Psoas muscle (tissue), 8 donors: ENCODE measurements around the gene MAP2K1. TPM values are rescaled to one million over a fixed set of nuclear protein-coding genes. Genes with fewer than 3 reads are reported as not detected.

ENCODE experiments used
- ATAC-seq, 4 donors: fragments of 200-7000 bp; cut with Tn5 transposase; one replicate each; pipeline ENCODE4 v1.9.1; 2020; ENCODE audit warnings: moderate library complexity in 3 of 4, mild to moderate bottlenecking in 2 of 4
- DNase-seq, 2 donors: peaks; one replicate each; pipeline ENCODE4 v3.0.0-alpha.2; 2020
- H3K27ac ChIP-seq: fragments of 200-600 bp; one replicate; pipeline ENCODE4 v1.8.0; 2022
- H3K27me3 ChIP-seq, 3 donors: fragments of 200-600 bp in 1 of 3; one replicate each; pipeline versions ENCODE4 v1.6.1 to v1.8.0; 2013 to 2022; ENCODE audit warnings: low read length in 2 of 3, mild to moderate bottlenecking in 2 of 3, moderate library complexity in 1 of 3; ENCODE audit not compliant: insufficient read depth in 3 of 3
- H3K36me3 ChIP-seq, 2 donors: fragments of 200-600 bp in 1 of 2; one replicate each; pipeline versions ENCODE4 v1.6.1 to v1.8.0; 2013 to 2022; ENCODE audit warnings: low read depth in 1 of 2, mild to moderate bottlenecking in 1 of 2, moderate library complexity in 1 of 2; ENCODE audit not compliant: insufficient read depth in 1 of 2
- H3K4me1 ChIP-seq: fragments of 200-600 bp; one replicate; pipeline ENCODE4 v1.8.0; 2022
- H3K4me3 ChIP-seq: fragments of 200-600 bp; one replicate; pipeline ENCODE4 v1.8.0; 2022; ENCODE audit warnings: mild to moderate bottlenecking
- H3K9me3 ChIP-seq: fragments of 200-600 bp; one replicate; pipeline ENCODE4 v1.8.0; 2022
- WGBS, 3 donors: extraction: QIAGEN DNeasy Blood & Tissue Kit; methylation state at CpG; one replicate each; pipeline versions ENCODE4 v1.1.6 to v1.1.7; 2013; 5-methylcytosine and 5-hydroxymethylcytosine counted together
- intact Hi-C, 2 donors: fragments of 100-400 bp; cut with DNase I; formaldehyde crosslinking; loops; one replicate each; pipeline versions ENCODE4 v1.11.0 to v1.14.2; 2022
- polyA plus RNA-seq, 3 donors: library from polyadenylated mRNA; stranded (reverse); fragments of 200-250 nt; gene quantifications; one replicate each; pipeline ENCODE4 v1.2.3, GENCODE V29; 2013
- total RNA-seq, 4 donors: library from RNA; stranded (reverse); fragmentation: NEBNext Ultra II Directional in 2 of 4; extraction: Animal tissue kit (Norgen Biotek cat#: 25700) in 2 of 4; gene quantifications; one replicate each; pipeline versions ENCODE4 v1.2.1 to v1.2.4, GENCODE V29; 2021 to 2023
- TF ChIP-seq, protein P1 (sequence below): fragments of 200-600 bp; IDR thresholded peaks from one replicate; pipeline ENCODE4 v1.8.0; 2022; ENCODE audit warnings: antibody characterized with exemption
- donor health status: healthy with polysubstance abuse.
- donor health status: DM: no; HTN: no; CAD: no; lungs with moderate emphysema.
- donor health status: Bipolar disorder and iron deficiency.
- donor health status: healthy.
- donor health status: DM: yes; HTN: yes; CAD: no.
- donor health status: DM: no; HTN: no; CAD: no.
- donor health status: DM: no; HTN: no; CAD: no.
- donor health status: DM: yes; HTN: yes; CAD: no.

MAP2K1 gene
- total and polyA plus RNA-seq, 7 donors = 56.3 to 135 (median 66.9) TPM

DNA sequence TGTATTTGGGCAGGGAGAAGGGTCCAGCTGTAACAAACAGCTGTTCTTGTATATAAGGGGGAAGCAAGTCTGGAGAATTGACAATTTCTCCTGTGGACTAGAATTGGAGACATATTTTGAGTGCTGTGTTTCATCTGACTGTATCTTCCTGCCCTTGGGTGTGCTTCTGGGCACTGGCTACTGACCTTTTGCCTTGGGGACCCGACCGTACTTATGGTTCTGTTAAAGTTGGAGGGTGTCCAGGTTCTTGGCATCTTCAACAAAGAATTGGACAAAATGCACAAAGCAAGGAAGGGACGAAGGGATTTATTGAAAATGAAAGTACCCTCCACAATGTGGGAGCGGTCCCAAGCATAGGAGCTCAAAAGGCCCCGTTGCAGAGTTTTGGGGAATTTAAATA lies 31.0 kb downstream of the MAP2K1 start:
- Histone ChIP-seq H3K27ac (no peak overlapping the region), H3K4me3 (peak overlapping the region; percentile 29), H3K27me3 (no peaks in the 10 kb centered on the region), H3K4me1 (peaks cover 16% of the 10 kb centered on the region), H3K9me3 (peaks cover 5% of the 10 kb centered on the region), H3K36me3 (no peaks in the 10 kb centered on the region)
- intact Hi-C loops = no loop called here
- WGBS, 3 donors = 29 to 37% (median 35%) methylated on average over 5 of the region's 5 CpGs
- ATAC-seq = no peak
- TF ChIP-seq, protein P1, sequence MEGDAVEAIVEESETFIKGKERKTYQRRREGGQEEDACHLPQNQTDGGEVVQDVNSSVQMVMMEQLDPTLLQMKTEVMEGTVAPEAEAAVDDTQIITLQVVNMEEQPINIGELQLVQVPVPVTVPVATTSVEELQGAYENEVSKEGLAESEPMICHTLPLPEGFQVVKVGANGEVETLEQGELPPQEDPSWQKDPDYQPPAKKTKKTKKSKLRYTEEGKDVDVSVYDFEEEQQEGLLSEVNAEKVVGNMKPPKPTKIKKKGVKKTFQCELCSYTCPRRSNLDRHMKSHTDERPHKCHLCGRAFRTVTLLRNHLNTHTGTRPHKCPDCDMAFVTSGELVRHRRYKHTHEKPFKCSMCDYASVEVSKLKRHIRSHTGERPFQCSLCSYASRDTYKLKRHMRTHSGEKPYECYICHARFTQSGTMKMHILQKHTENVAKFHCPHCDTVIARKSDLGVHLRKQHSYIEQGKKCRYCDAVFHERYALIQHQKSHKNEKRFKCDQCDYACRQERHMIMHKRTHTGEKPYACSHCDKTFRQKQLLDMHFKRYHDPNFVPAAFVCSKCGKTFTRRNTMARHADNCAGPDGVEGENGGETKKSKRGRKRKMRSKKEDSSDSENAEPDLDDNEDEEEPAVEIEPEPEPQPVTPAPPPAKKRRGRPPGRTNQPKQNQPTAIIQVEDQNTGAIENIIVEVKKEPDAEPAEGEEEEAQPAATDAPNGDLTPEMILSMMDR = no peak
- no peak for DNase-seq

DNA sequence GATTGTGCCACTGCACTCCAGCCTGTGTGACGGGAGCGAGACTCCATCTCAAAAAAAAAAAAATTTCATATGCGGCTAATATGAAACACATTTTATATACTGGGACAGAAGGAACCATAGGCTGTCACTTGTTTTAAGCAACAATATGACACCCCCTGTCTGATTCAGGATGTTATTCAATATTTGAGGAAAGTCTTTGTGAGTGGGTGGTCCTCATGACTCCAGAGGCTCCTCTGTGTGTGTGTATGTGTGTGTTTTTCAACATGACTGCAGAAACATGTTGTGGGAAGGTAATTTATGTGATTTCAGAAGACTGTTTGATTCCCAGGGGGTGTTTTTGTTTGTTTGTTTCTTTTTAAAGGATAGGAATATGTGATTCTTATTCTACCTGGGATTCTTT lies 32.8 kb downstream of the MAP2K1 start:
- intact Hi-C loops = no loop called here

DNA sequence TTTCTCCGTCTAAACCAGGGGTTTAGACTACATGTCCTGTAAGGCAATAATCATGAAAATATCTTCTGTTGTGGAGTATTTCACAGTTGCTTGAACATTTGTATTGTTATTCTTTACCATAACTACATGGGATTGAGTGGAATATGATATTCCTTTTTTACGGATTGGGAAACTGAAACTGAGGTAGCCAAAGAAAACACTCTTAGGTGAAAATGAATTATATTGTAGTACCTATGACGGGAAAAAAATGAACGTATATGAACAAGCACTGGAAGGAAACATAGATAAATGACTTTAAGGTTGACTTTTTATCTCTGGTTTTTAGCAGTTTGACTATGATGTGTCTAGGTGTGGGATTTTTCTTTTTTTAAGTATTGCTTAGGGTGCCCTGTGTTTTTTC lies 35.6 kb downstream of the MAP2K1 start:
- 93 to 95% (median 93%) methylated on average over 4 of the region's 4 CpGs for WGBS, 3 donors
- no peak for ATAC-seq
- Histone ChIP-seq H3K4me3 (no peak overlapping the region), H3K4me1 (peaks cover 5% of the 10 kb centered on the region), H3K9me3 (no peaks in the 10 kb centered on the region), H3K27me3 (no peaks in the 10 kb centered on the region), H3K36me3 (no peaks in the 10 kb centered on the region), H3K27ac (no peak overlapping the region)
- no peak for DNase-seq
- TF ChIP-seq, protein P1 = no peak
- intact Hi-C loops = no loop called here

More for the DNA sequence above, 32.8 kb downstream of the MAP2K1 start:
- H3K4me3 ChIP-seq = no peak overlapping the region
- no peaks in the 10 kb centered on the region for H3K27me3 ChIP-seq
- ATAC-seq = no peak
- WGBS, 3 donors = 96 to 99% (median 97%) methylated on average over 3 of the region's 3 CpGs
- H3K4me1 ChIP-seq = peaks cover 16% of the 10 kb centered on the region
- no peaks in the 10 kb centered on the region for H3K9me3 ChIP-seq
- TF ChIP-seq, protein P1 = no peak
- H3K27ac ChIP-seq = no peak overlapping the region
- no peak for DNase-seq
- H3K36me3 ChIP-seq = no peaks in the 10 kb centered on the region

DNA sequence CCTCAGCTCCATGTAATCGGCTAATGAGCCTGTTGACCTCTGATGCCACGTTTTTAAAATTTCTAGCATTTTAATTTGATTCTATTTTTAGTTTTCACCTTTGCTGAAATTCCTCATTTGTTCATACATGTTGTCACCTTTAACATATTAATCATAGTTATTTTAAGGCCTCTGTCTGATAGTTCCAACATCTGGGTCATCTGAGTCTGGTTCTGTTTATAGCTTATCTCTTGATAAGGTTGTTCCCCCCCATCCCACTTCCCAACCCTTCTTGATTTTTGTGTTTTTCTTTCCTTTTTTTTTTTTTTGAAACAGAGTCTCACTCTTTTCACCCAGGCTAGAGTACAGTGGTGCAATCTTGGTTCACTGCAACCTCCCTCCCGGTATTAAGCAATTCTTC lies 36.4 kb downstream of the MAP2K1 start:
- TF ChIP-seq, protein P1 = no peak
- 63 to 83% (median 74%) methylated on average over 3 of the region's 3 CpGs for WGBS, 3 donors

DNA sequence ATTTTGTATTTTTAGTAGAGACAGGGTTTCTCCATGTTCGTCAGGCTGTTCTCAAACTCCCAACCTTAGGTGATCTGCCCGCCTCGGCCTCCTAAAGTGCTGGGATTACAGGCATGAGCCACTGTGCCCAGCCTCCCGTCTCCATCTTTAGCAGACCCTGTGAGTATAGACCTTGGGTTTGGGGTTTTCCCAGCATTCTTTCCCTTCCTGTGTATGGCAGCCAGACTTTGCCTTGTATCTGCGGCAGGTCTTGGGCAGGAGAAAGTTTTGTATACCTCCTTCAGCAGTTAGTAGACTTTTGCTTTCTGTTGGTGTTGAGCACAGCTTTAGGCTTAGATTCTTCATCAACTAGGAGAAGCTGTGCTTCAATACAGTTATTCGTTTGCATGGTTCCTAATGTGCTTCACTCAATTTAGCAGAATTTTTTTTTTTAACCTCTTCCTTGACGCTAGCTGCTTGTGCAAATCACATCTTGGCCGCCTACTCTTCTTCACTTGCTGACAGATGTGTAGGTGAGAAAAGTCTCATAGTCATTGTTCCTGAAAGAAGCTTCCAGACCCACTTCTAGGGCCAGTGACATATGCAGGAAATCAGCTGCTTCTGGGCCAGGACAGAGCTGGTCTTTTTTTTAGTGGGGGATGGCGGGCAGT lies 38.4 kb downstream of the MAP2K1 start:
- TF ChIP-seq, protein P1 = no peak
- ATAC-seq (no peak), DNase-seq (no peak)
- intact Hi-C loops = no loop called here
- Histone ChIP-seq H3K27ac (no peak overlapping the region), H3K27me3 (no peaks in the 10 kb centered on the region), H3K36me3 (no peaks in the 10 kb centered on the region), H3K4me1 (no peaks in the 10 kb centered on the region), H3K4me3 (no peak overlapping the region), H3K9me3 (no peaks in the 10 kb centered on the region)
- 93 to 95% (median 93%) methylated on average over 9 of the region's 9 CpGs for WGBS, 3 donors

More for the DNA sequence above, 36.4 kb downstream of the MAP2K1 start:
- H3K4me1 ChIP-seq = no peaks in the 10 kb centered on the region
- DNase-seq (no peak), ATAC-seq (peak in 3 of 4 donors; percentile 58 to 81 (median 80))
- H3K9me3 ChIP-seq = no peaks in the 10 kb centered on the region
- H3K27me3 ChIP-seq = no peaks in the 10 kb centered on the region
- H3K27ac ChIP-seq = no peak overlapping the region
- no peak overlapping the region for H3K4me3 ChIP-seq
- intact Hi-C loops = no loop called here
- no peaks in the 10 kb centered on the region for H3K36me3 ChIP-seq
